Hepatocyte (in vitro differentiated cells): Measurements from ENCODE around the gene LRRC46.

Experiments used
- CTCF ChIP-seq: fragments of 200-600 bp; sonication (generic); IDR thresholded peaks from 2 replicates; pipeline ENCODE4 v1.5.1; 2016; ENCODE audit warnings: antibody characterized with exemption, mild to moderate bottlenecking; ENCODE audit not compliant: poor library complexity
- EZH2 ChIP-seq: fragments of 200-600 bp; sonication (generic); IDR thresholded peaks from 2 replicates; pipeline ENCODE4 v1.6.1; 2016; ENCODE audit warnings: antibody characterized with exemption, mild to moderate bottlenecking, borderline replicate concordance
- EZH2phosphoT487 ChIP-seq: fragments of 200-600 bp; sonication (generic); IDR thresholded peaks from one replicate; pipeline ENCODE4 v1.6.1; 2018; ENCODE audit warnings: antibody characterized with exemption, mild to moderate bottlenecking, low read depth, moderate library complexity; ENCODE audit not compliant: unreplicated experiment, severe bottlenecking

GRCh38 chr17:47864791-47865216, 33.3 kb downstream of the LRRC46 start:
- TF ChIP-seq CTCF (no peak), EZH2phosphoT487 (no peak), EZH2 (no peak)
